ENCODE data around the gene NOB1.
"Not testable (repeated sequence)": the region's sequence is repeated elsewhere in the genome, so short reads cannot be mapped to it uniquely, and the experiment has no call there.

NOB1 gene

DNA sequence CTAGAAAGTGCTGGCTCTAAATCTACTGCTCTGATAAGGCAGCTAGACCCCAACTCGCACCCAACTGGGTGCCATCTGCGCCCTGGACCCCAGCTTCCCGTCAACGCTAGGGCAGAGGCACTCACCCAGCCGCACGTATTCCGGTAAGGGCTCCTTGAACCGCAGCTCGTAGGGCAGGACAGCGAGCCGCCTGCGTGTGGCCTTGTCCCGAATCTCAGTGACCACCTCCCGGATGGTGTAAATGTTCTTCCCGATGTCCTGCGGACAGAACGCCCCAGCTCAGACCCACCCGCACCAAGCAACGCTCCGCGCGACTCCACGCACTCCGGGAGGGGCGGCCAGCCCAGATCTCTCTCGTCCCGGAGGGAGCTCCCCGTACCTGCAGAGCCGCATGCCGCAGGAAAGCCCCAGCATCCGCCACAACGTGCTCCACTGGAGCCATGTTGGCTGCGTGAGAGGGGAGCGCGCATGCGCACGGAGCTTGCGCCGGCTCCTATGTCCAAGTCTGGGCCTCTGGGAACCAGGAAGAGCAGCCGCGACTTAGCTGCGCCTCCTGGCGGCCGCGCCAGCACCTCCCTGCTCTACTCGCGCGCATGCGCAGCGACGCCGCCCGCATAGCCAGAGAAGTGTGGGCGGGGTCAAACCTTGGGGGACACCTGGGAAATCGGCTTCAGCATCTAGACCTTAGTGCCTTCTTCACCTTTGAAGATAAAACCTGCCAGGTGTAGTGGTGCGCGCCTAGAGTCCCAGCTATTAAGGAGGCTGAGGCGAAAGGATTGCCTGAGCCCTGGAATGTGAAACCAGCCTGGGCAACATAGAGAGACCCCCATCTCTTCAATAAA, at the start of gene NOB1:
TSS of gene NOB1 (minus strand) at position 458 of the 842 bp plus-strand sequence. CDS start at position 442, 16 bp downstream.
- Mint-ChIP-seq H3K9me3 (no peaks in the 10 kb centered on the region), H3K36me3 (ENCODE audit: low read depth) (peaks cover 19% of the 10 kb centered on the region), H3K27ac (peak within 1 kb of the TSS; percentile 99), H3K4me1 (ENCODE audit: low read depth) (peaks cover 27% of the 10 kb centered on the region), H3K27me3 (ENCODE audit: low read depth) (no peaks in the 10 kb centered on the region), H3K4me3 (peak within 1 kb of the TSS; percentile 100)

DNA sequence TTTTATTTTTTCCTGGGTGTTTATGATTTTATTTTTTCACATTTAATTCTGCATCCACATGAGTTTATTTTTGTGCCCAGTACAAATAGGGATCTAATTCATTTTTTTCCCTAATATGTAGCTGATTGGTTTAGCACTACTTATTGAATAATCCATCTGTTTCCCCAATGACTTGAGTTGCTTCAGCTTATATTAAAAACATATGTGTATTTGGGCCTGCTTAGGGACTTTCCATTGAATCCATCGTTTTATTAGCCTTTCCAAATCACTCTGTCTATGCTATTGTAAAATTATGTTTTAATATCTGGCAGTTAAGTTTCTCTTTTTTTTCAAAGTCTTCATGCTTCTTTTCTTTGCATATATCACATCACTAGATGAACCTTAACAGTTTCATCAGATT, 49.6 kb upstream of the NOB1 start:
- Mint-ChIP-seq H3K4me1 (ENCODE audit: low read depth) (no peaks in the 10 kb centered on the region), H3K9me3 (no peaks in the 10 kb centered on the region), H3K36me3 (ENCODE audit: low read depth) (peaks cover 9% of the 10 kb centered on the region), H3K4me3 (no peak overlapping the region), H3K27ac (no peak overlapping the region), H3K27me3 (ENCODE audit: low read depth) (no peaks in the 10 kb centered on the region)

DNA sequence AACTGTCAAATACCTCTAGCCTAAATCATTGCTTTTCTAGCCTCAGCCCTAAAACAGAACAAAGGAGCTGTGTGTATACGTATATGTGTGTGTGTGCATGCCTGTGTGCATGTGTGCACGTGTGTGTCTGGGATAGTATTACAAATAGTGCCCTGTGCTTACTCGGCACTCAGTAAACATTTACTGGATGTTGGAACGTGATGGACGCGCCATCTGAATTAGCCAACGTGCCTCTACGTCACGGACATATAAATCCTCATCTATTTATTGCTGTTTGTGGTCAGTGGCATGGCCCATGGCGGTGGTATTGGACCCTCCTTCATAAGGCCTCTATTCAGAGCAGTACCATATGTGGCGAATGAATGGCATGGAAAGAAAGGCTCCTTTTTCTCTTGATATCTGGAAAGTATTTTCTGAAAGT, 44.9 kb upstream of the NOB1 start:
- Mint-ChIP-seq H3K27me3 (ENCODE audit: low read depth) (no peaks in the 10 kb centered on the region), H3K4me3 (no peak overlapping the region), H3K4me1 (ENCODE audit: low read depth) (no peaks in the 10 kb centered on the region), H3K9me3 (no peaks in the 10 kb centered on the region), H3K27ac (no peak overlapping the region), H3K36me3 (ENCODE audit: low read depth) (peaks cover 13% of the 10 kb centered on the region)

DNA sequence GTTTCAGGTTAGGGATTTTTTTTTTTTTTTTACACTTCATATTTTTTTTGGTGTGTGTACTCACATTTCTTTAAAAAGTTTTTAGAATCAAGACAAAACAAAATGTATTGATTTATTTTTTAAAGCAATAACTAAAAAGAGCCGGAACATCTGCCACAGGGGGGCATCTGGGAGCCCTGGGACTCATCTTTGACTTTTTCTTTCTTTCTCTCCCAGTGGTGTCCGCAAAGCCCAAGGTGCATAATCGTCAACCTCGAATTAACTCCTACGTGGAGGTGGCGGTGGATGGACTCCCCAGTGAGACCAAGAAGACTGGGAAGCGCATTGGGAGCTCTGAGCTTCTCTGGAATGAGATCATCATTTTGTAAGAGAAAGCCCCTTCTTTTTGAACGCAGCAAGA, 43.7 kb upstream of the NOB1 start:
- H3K27me3 Mint-ChIP-seq (ENCODE audit: low read depth): no peaks in the 10 kb centered on the region
- peaks cover 13% of the 10 kb centered on the region for H3K36me3 Mint-ChIP-seq (ENCODE audit: low read depth)
- H3K27ac Mint-ChIP-seq: no peak overlapping the region
- H3K4me3 Mint-ChIP-seq: no peak overlapping the region
- H3K4me1 Mint-ChIP-seq (ENCODE audit: low read depth): no peaks in the 10 kb centered on the region
- H3K9me3 Mint-ChIP-seq: no peaks in the 10 kb centered on the region

DNA sequence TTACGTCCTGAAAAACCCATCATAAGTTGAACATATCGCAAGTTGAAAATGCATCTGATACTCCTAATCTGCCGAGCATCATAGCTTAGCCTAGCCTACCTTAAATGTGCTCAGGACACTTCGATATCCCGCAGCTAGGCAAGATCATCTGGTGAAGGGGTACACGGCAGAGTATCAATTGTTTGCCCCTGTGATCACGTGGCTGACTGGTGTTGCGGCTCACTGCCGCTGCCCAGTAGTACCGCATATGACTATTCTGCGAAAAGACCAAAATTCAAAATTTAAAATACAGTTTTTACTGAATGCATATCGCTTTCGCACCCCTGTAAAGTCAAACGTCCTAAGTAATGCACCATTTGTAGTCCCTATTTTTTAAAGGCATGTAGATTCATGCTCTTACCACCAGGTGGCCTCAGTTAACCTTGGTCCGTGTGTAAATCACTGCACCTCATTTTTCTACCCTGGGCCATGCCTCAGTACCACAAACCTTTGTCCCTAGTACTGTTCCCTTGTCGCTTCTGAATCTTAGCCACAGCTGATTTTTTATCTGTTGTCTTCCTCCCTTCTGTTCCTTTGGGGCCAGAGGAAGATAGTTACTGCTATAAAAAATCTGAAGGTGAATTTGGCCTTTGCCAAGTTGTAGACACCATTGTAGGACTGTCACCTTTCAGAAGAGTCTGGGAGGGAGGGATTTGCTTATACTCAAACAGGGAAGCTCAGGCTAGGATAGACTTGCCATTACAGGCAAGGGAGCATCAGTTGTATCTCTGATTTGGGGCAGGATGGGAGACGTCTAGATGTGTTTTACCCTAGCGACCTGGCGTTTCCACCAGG, 41.8 kb upstream of the NOB1 start:
- H3K27ac Mint-ChIP-seq: no peak overlapping the region
- H3K27me3 Mint-ChIP-seq (ENCODE audit: low read depth): no peaks in the 10 kb centered on the region
- H3K4me3 Mint-ChIP-seq: no peak overlapping the region
- H3K36me3 Mint-ChIP-seq (ENCODE audit: low read depth): peaks cover 11% of the 10 kb centered on the region
- no peaks in the 10 kb centered on the region for H3K9me3 Mint-ChIP-seq
- H3K4me1 Mint-ChIP-seq (ENCODE audit: low read depth): no peaks in the 10 kb centered on the region

DNA sequence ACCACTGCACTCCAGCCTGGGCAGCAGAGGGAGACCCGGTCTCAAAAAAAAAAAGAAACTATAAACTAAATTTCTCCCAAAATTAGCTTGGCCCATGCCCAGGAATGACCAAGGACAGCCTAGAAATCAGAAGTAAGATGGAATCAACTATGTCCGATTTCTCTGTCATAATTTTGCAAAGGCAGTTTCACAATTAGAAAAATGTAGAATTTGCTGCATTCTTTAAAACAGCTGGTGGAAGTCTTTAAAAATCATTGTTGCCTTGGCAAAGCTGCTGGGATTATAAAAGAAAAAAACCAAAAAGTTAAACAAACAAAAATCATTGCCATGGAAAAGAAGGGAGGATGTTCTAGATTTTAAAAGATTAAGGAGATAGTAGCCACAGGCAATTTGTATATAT, 39.8 kb upstream of the NOB1 start:
- Mint-ChIP-seq H3K4me1 (ENCODE audit: low read depth) (no peaks in the 10 kb centered on the region), H3K27ac (no peak overlapping the region), H3K4me3 (no peak overlapping the region), H3K27me3 (ENCODE audit: low read depth) (no peaks in the 10 kb centered on the region), H3K36me3 (ENCODE audit: low read depth) (peaks cover 9% of the 10 kb centered on the region), H3K9me3 (no peaks in the 10 kb centered on the region)

DNA sequence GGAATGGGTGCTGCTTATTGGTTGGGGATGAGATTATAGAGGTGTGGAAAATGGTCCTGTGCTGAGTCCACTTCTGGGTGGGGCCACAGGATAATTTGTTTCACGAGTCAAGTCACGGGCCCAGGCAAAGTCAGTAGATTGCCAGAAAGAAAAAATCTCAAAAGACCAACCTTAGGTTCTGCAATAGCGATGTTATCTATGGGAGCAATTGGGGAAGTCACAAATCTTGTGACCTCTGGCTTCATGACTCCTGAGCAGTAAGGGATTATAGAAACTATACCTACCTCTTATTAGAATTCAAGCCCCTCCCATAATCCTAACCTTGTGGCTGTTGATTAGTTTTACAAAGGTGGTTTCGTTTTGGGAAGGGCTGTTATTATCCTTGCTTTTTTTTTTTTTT, 38.8 kb upstream of the NOB1 start:
- peaks cover 8% of the 10 kb centered on the region for H3K36me3 Mint-ChIP-seq (ENCODE audit: low read depth)
- no peak overlapping the region for H3K4me3 Mint-ChIP-seq
- no peaks in the 10 kb centered on the region for H3K4me1 Mint-ChIP-seq (ENCODE audit: low read depth)
- H3K9me3 Mint-ChIP-seq: no peaks in the 10 kb centered on the region
- no peaks in the 10 kb centered on the region for H3K27me3 Mint-ChIP-seq (ENCODE audit: low read depth)
- H3K27ac Mint-ChIP-seq: no peak overlapping the region

DNA sequence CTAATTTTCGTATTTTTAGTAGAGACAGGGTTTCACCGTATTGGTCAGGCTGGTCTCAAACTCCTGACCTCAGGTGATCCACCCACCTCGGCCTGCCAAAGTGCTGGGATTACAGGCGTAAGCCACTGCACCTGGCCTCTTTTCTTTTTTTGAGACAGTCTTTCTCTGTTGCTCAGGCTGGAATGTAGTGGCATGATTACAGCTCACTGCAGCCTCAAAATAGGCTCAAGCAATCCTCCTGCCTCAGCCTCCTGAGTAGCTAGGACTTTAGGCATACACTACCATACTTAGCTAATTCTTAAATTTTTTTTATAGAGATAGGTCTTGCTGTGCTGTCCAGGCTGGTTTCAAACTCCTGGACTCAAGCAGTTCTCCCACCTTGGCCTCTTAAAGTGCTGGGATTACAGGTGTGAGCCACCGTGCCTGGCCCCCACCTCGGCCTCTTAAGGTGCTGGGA, 36.7 kb upstream of the NOB1 start:
- not testable (repeated sequence) for H3K9me3 Mint-ChIP-seq; H3K4me3 Mint-ChIP-seq; H3K27me3 Mint-ChIP-seq (ENCODE audit: low read depth); H3K36me3 Mint-ChIP-seq (ENCODE audit: low read depth); H3K27ac Mint-ChIP-seq; H3K4me1 Mint-ChIP-seq (ENCODE audit: low read depth)

DNA sequence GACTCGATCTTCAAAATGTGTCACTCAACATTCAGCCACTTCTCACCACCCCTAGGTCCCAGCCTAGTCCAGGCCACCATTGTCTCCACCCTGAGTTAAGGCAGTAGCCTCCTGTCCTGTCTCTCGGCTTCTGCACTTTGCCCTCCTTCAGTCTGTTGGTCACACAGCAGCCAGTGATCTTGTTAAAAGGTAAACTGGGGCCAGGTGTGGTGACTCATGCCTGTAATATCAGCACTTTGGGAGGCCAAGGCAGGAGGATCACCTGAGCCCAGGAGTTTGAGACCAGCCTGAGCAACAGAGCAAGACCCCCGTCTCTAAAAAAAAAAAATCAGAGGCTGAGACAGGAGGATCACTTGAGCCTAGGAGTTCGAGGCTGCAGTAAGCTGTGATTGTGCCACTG, 33.2 kb upstream of the NOB1 start:
- H3K4me3 Mint-ChIP-seq: no peak overlapping the region
- H3K27me3 Mint-ChIP-seq (ENCODE audit: low read depth): no peaks in the 10 kb centered on the region
- H3K27ac Mint-ChIP-seq: no peak overlapping the region
- peaks cover 17% of the 10 kb centered on the region for H3K36me3 Mint-ChIP-seq (ENCODE audit: low read depth)
- no peaks in the 10 kb centered on the region for H3K9me3 Mint-ChIP-seq
- no peaks in the 10 kb centered on the region for H3K4me1 Mint-ChIP-seq (ENCODE audit: low read depth)

DNA sequence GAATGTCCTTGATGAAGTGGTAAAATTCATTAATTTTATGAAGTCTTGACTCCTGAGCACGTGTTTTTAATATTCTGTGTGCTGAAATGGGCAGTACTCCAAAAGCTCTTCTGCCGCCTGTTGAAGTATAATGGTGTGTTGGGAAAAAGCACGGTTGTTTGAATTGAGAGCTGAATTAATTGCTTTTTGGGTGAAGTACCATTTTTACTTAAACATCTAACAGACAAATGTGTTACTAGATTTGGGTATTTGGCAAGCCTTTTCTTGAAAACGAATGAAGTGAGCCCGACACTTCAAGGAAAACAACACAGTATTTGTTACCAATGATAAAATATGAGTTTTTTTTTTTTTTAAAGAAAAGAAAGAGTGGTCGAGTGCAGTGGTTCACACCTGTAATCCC, 29.9 kb upstream of the NOB1 start:
- H3K4me1 Mint-ChIP-seq (ENCODE audit: low read depth): peaks cover 1% of the 10 kb centered on the region

DNA sequence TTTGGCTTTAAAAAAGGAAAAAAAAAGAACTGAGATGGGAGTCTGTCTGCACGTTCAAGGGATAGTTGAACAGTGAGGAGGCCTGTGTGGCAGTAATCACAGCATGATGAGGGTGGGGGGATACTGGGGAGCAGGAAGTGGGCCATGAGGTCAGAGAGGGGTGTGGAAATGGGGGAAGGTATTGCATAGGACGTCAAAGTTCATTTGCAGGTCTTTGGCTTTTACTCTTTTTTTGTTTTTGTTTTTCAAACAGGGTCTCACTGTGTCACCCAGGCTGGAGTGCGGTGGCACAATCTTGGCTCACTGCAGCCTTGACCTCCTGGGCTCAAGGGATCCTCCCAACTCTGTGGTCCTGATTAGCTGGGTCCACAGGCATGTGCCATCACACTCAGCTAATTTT, 26.4 kb upstream of the NOB1 start:
- no peak overlapping the region for H3K4me3 Mint-ChIP-seq
- peaks cover 1% of the 10 kb centered on the region for H3K9me3 Mint-ChIP-seq
- H3K27me3 Mint-ChIP-seq (ENCODE audit: low read depth): no peaks in the 10 kb centered on the region
- H3K4me1 Mint-ChIP-seq (ENCODE audit: low read depth): peaks cover 1% of the 10 kb centered on the region
- H3K36me3 Mint-ChIP-seq (ENCODE audit: low read depth): peaks cover 20% of the 10 kb centered on the region
- peak overlapping the region; percentile 68 for H3K27ac Mint-ChIP-seq

More for the DNA sequence above, 29.9 kb upstream of the NOB1 start:
- Mint-ChIP-seq H3K36me3 (ENCODE audit: low read depth) (peaks cover 22% of the 10 kb centered on the region), H3K9me3 (no peaks in the 10 kb centered on the region), H3K27ac (no peak overlapping the region), H3K27me3 (ENCODE audit: low read depth) (no peaks in the 10 kb centered on the region), H3K4me3 (no peak overlapping the region)

DNA sequence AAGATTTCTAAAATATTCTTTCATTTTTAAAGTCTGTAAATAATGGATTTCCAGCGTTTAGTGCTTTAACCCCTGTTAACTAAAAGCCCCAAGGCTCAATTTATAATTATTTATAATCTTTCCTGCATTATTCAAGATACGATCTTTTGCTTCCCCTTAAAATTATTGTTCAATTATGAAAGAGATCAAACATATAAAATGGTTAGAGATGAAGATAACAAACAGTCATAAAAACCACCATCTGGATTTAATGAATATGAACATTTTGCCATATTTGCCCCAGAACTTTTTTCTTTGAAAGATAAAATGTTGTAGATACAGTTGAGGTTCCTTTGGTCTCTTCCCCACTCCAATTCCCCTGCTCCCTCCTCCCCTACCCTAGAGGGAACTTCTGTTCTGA, 25.0 kb upstream of the NOB1 start:
- Mint-ChIP-seq H3K4me1 (ENCODE audit: low read depth) (peaks cover 10% of the 10 kb centered on the region), H3K9me3 (peaks cover 11% of the 10 kb centered on the region), H3K36me3 (ENCODE audit: low read depth) (peaks cover 27% of the 10 kb centered on the region), H3K27ac (no peak overlapping the region), H3K27me3 (ENCODE audit: low read depth) (no peaks in the 10 kb centered on the region), H3K4me3 (no peak overlapping the region)

DNA sequence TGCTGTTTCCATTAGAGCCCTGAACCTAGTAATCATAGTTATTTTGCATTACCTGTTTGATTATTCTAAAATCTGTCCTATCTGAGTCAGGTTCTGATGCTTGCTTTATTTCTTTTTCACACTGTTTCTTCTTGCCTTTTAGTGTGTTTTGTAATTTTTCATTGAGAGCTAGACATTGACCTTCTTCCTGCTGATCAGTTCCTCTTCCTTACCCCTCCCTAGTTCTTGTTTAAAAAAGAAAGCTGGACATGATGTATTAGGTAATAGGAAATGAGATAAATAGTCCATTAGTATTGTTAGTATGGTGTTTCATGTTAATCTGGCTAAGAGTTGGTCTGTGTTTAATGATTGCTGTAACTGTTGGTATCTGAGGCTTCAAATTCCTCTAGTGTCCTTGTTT, 20.8 kb upstream of the NOB1 start:
- Mint-ChIP-seq H3K36me3 (ENCODE audit: low read depth) (peaks cover 23% of the 10 kb centered on the region), H3K27me3 (ENCODE audit: low read depth) (no peaks in the 10 kb centered on the region), H3K9me3 (peaks cover 11% of the 10 kb centered on the region), H3K4me1 (ENCODE audit: low read depth) (peaks cover 22% of the 10 kb centered on the region), H3K4me3 (no peak overlapping the region), H3K27ac (no peak overlapping the region)

DNA sequence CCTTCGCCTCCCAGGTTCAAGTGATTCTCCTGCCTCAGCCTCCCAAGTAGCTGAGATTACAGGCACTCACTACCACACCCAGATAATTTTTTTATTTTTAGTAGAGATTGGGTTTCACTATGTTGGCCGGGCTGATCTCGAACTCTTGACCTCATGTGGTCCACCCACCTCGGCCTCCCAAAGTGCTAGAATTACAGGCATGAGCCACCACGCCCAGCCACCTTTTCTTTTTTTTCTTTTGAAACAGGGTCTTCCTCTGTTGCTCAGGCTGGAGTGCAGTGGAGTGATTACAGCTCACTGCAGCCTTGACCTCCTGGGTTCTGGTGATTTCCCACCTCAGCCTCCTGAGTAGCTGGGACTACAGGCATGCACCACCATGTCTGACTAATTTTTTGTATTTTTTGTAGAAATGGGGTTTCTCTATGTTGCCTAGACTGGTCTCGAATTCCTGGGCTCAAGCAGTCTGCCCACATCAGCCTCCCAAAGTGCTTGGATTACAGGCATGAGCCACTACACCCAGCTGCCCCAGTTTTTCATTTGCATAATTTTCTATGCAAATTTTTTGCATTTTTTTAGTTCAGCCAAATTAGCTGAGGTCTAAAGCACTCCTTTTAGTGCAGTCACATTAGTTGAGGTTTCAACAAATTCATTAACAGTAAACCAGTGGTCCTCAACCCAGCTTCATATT, 18.7 kb upstream of the NOB1 start:
- peaks cover 11% of the 10 kb centered on the region for H3K9me3 Mint-ChIP-seq
- H3K27ac Mint-ChIP-seq: no peak overlapping the region
- no peak overlapping the region for H3K4me3 Mint-ChIP-seq
- no peaks in the 10 kb centered on the region for H3K27me3 Mint-ChIP-seq (ENCODE audit: low read depth)
- H3K4me1 Mint-ChIP-seq (ENCODE audit: low read depth): peaks cover 22% of the 10 kb centered on the region
- H3K36me3 Mint-ChIP-seq (ENCODE audit: low read depth): peaks cover 19% of the 10 kb centered on the region
